AG09319 (cell line): ENCODE measurements around the gene ITPRIPL1.

Experiments used
- DNase-seq: peaks from one replicate; pipeline ENCODE4 v3.0.0-alpha.2; 2010; ENCODE audit warnings: low read depth; ENCODE audit errors: extremely low read depth
- CTCF ChIP-seq: IDR thresholded peaks from 2 replicates; pipeline ENCODE4 v1.5.1; 2011; ENCODE audit warnings: low read depth, mild to moderate bottlenecking, inconsistent platforms, low read length, moderate library complexity

ITPRIPL1 gene

GRCh38 chr2:96324721-96325040 lies 436 bp upstream of the ITPRIPL1 start:
- no peak for DNase-seq
- TF ChIP-seq CTCF, result no peak

GRCh38 chr2:96325884-96326255 lies 753 bp downstream of the ITPRIPL1 start:
- no peak for TF ChIP-seq CTCF

GRCh38 chr2:96326564-96326963 lies 1.4 kb downstream of the ITPRIPL1 start:
- DNase-seq, result no peak
- no peak for TF ChIP-seq CTCF

More at GRCh38 chr2:96325884-96326255, 753 bp downstream of the ITPRIPL1 start:
- DNase-seq, result no peak

- no peak for DNase-seq
- TF ChIP-seq CTCF, result no peak
Observed at GRCh38 chr2:96326990-96327820, 2.1 kb downstream of the ITPRIPL1 start.

- no peak for DNase-seq
- TF ChIP-seq CTCF, result no peak
Observed at GRCh38 chr2:96329456-96329855, 4.3 kb downstream of the ITPRIPL1 start.

GRCh38 chr2:96329874-96330273 lies 4.8 kb downstream of the ITPRIPL1 start:
- TF ChIP-seq CTCF, result no peak
- no peak for DNase-seq

- no peak for TF ChIP-seq CTCF
- no peak for DNase-seq
Observed at GRCh38 chr2:96330407-96330806, 5.3 kb downstream of the ITPRIPL1 start.
